Peyer's patch (tissue), 4 donors: Measurements from ENCODE around the gene NFATC3. TPM values are rescaled to one million over a fixed set of nuclear protein-coding genes. Genes with fewer than 3 reads are reported as not detected.
"Not testable (repeated sequence)": the region's sequence is repeated elsewhere in the genome, so short reads cannot be mapped to it uniquely, and the experiment has no call there.

ENCODE experiments used
- DNase-seq, 3 donors: peaks; one replicate each; pipeline ENCODE4 v3.0.0-alpha.2; 2017 to 2019
- H3K27ac ChIP-seq, 4 donors: fragments of 200-600 bp; sonication (generic); one replicate each; pipeline ENCODE4 v1.5.1; 2016 to 2019
- H3K27me3 ChIP-seq, 2 donors: fragments of 200-600 bp; sonication (generic); one replicate each; pipeline ENCODE4 v1.5.1; 2019
- H3K36me3 ChIP-seq, 3 donors: fragments of 200-600 bp; sonication (generic); one replicate each; pipeline ENCODE4 v1.5.1; 2016 to 2019
- H3K4me1 ChIP-seq, 4 donors: fragments of 200-600 bp; sonication (generic); one replicate each; pipeline ENCODE4 v1.5.1; 2016 to 2019
- H3K4me3 ChIP-seq, 4 donors: fragments of 200-600 bp; sonication (generic); 1 replicate in 3 of 4; 2 replicates in 1 of 4; pipeline ENCODE4 v1.5.1; 2016 to 2019; ENCODE audit warnings: mild to moderate bottlenecking in 1 of 4
- H3K9me3 ChIP-seq, 4 donors: fragments of 200-600 bp; sonication (generic); one replicate each; pipeline ENCODE4 v1.5.1; 2016 to 2019; ENCODE audit warnings: mild to moderate bottlenecking in 1 of 4
- CTCF ChIP-seq, 6 experiments: fragments of 450-650 bp in 4 of 6; fragments of 200-600 bp in 2 of 6; sonication (generic) in 1 of 6; IDR thresholded peaks; one replicate each; pipeline ENCODE4 v1.5.1; 2017 to 2019; ENCODE audit warnings: antibody characterized with exemption in 6 of 6, mild to moderate bottlenecking in 3 of 6, moderate library complexity in 1 of 6
- POLR2A ChIP-seq, 2 donors: fragments of 450-650 bp; IDR thresholded peaks; one replicate each; pipeline ENCODE4 v1.5.1; 2017; ENCODE audit warnings: antibody characterized with exemption in 2 of 2, mild to moderate bottlenecking in 2 of 2, moderate library complexity in 2 of 2
- total RNA-seq, 4 donors: library from RNA; depleted of rRNA; stranded (reverse); fragments of >200 nt; gene quantifications; one replicate each; pipeline ENCODE4 v1.1.0, GENCODE V29; 2016

Gene NFATC3
- total RNA-seq, 4 donors from 2014 or later: 40.5 to 72.0 (median 61.0) TPM

GRCh38 chr16:68100488-68100887 is 15.3 kb downstream of the NFATC3 start:
- Histone ChIP-seq H3K9me3 (no peaks in the 10 kb centered on the region), H3K27ac (no peak overlapping the region), H3K36me3 (no peaks in the 10 kb centered on the region), H3K27me3 (no peaks in the 10 kb centered on the region), H3K4me3 (no peak overlapping the region), H3K4me1 (peaks cover 0 to 16% (median 1%) of the 10 kb centered on the region in 4 donors)
- DNase-seq: no peak
- TF ChIP-seq POLR2A (IDR thresholded peaks at IDR 0.05): no peak
- TF ChIP-seq CTCF (IDR thresholded peaks at IDR 0.05): no peak

DNA sequence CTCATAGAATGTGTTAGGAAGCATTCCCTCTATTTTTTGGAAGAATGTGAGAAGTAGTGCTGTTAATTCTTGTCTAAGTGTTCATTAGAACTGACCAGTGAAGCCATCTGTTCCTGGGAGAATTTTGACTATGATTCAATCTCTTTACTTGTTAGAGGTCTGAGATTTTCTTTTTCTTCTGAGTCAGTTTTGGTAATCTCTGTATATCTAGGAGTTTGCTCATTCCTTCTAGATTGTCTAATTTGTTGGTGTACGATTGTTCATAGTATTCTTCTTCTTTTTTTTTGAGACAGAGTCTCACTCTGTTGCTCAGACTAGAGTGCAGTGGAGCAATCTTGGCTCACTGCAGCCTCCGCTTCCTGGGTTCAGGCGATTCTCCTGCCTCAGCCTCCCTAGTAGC is 20.4 kb downstream of the NFATC3 start:
- no peaks in the 10 kb centered on the region for H3K9me3 ChIP-seq

DNA sequence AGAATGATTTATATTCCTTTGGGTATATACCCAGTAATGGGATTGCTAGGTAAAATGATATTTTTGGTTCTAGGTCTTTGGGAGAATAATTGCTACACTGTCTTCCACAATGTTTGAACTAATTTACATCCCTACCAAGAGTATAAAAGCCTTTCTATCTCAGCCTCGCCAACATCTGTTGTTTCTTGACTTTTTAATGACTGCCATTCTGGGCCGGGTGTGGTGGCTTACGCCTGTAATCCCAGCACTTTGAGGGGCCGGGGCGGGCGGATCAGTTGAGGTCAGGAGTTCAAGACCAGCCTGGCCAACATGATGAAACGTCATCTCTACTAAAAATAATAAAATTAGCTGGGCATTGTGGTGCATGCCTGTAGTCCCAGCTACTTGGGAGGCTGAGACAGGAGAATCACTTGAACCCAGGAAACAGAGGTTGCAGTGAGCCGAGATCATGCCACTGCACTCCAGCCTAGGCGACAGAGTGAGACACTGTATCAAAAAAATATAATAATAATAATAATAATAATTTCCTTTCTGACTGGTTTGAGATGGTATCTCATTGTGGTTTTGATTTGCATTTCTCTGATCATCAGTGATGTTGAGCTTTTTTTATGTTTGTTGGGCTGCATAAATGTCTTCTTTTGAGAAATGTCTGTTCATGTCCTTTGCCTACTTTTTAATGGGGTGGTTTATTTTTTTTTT is 22.2 kb downstream of the NFATC3 start:
- H3K27ac ChIP-seq, H3K4me3 ChIP-seq, H3K27me3 ChIP-seq, DNase-seq, H3K9me3 ChIP-seq, H3K36me3 ChIP-seq: not testable (repeated sequence)
- peaks cover 0 to 10% (median 1%) of the 10 kb centered on the region in 4 donors for H3K4me1 ChIP-seq

More for the DNA sequence above, 20.4 kb downstream of the NFATC3 start:
- DNase-seq: no peak
- Histone ChIP-seq H3K4me3 (no peak overlapping the region), H3K27me3 (no peaks in the 10 kb centered on the region), H3K36me3 (no peaks in the 10 kb centered on the region), H3K27ac (no peak overlapping the region), H3K4me1 (peaks cover 0 to 10% (median 1%) of the 10 kb centered on the region in 4 donors)
- TF ChIP-seq POLR2A (IDR thresholded peaks at IDR 0.05) (no peak), CTCF (IDR thresholded peaks at IDR 0.05) (no peak)

DNA sequence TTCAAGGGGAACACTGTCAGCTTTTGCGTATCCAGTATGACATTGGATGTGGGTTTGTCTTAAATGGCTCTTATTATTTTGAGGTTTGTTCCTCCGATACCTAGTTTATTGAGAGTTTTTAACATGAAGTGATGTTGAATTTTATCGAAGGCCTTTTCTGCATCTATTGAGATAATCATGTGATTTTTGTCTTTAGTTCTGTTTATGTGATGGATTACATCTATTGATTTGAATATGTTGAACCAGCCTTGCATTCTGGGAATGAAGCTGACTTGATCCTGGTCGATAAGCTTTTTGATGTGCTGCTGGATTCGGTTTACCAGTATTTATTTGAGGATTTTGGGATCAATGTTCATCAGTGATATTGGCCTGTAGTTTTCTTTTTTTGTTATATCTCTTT is 24.0 kb downstream of the NFATC3 start:
- not testable (repeated sequence) for H3K27me3 ChIP-seq, DNase-seq, H3K4me3 ChIP-seq, H3K27ac ChIP-seq, H3K36me3 ChIP-seq, H3K9me3 ChIP-seq
- peaks cover 0 to 10% (median 5%) of the 10 kb centered on the region in 4 donors for H3K4me1 ChIP-seq

- H3K9me3 ChIP-seq, H3K36me3 ChIP-seq, H3K4me3 ChIP-seq, H3K27me3 ChIP-seq, H3K27ac ChIP-seq, DNase-seq: not testable (repeated sequence)
- H3K4me1 ChIP-seq: peaks cover 0 to 10% (median 5%) of the 10 kb centered on the region in 4 donors
Measured at GRCh38 chr16:68110611-68111010, 25.4 kb downstream of the NFATC3 start.

DNA sequence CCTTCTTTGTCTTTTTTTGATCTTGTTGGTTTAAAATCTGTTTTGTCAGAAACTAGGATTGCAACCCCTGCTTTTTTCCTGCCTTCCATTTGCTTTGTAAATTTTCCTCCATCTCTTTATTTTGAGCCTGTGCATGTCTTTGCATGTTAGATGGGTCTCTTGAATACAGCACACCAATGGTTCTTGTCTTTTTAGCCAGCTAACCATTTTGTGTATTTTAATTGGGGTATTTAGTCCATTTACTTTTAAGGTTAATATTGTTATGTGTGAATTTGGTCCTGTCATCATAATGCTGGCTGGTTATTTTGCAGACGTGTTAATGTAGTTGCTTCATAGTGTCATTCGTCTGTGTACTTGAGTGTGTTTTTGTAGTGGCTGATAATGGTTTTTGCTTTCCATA is 26.2 kb downstream of the NFATC3 start:
- Histone ChIP-seq H3K9me3 (no peaks in the 10 kb centered on the region), H3K27me3 (no peaks in the 10 kb centered on the region), H3K4me3 (no peak overlapping the region), H3K36me3 (no peaks in the 10 kb centered on the region), H3K4me1 (peaks cover 0 to 15% (median 5%) of the 10 kb centered on the region in 4 donors), H3K27ac (no peak overlapping the region)
- DNase-seq: no peak
- TF ChIP-seq CTCF (IDR thresholded peaks at IDR 0.05) (no peak), POLR2A (IDR thresholded peaks at IDR 0.05) (no peak)

GRCh38 chr16:68113059-68113761 is 28.0 kb downstream of the NFATC3 start:
- TF ChIP-seq CTCF (IDR thresholded peaks at IDR 0.05) (no peak), POLR2A (IDR thresholded peaks at IDR 0.05) (no peak)
- Histone ChIP-seq H3K9me3 (no peaks in the 10 kb centered on the region), H3K27me3 (no peaks in the 10 kb centered on the region), H3K4me3 (no peak overlapping the region), H3K4me1 (peaks cover 0 to 25% (median 0%) of the 10 kb centered on the region in 4 donors), H3K36me3 (no peaks in the 10 kb centered on the region), H3K27ac (no peak overlapping the region)
- no peak for DNase-seq
